HEK293 (cell line): ENCODE results near the gene RBM20.
A peak's percentile ranks its signal among the peaks of the same experiment; 100 is the strongest.

Experiments used
- CTCF ChIA-PET: fragments of 350-600 bp; formaldehyde crosslinking; extraction: SDS; loops from one replicate; lab custom pipeline; 2021; ENCODE audit warnings: antibody characterized with exemption; lab: Yijun Ruan, JAX
- POLR2A ChIA-PET: fragments of 300-600 bp; formaldehyde crosslinking; extraction: SDS; loops from one replicate; lab custom pipeline; 2020; ENCODE audit warnings: antibody characterized with exemption, inconsistent platforms; lab: Yijun Ruan, JAX
- H3K27ac ChIP-seq: fragments of 200-500 bp; sonication (Bioruptor generic); 2 replicates; pipeline ENCODE4 v1.5.1; 2014; ENCODE audit warnings: low read depth, low read length, control low read depth, inconsistent platforms; ENCODE audit errors: extremely low read depth
- H3K36me3 ChIP-seq, 2 experiments: fragments of 200-500 bp in 1 of 2; sonication (Bioruptor generic) in 1 of 2; 1 replicate in 1 of 2; 2 replicates in 1 of 2; pipeline ENCODE4 v1.5.1; 2014 to 2017; ENCODE audit warnings: inconsistent platforms in 2 of 2, low read length in 2 of 2; ENCODE audit not compliant: control insufficient read depth in 2 of 2, insufficient read depth in 1 of 2
- H3K4me1 ChIP-seq: fragments of 200-500 bp; sonication (Bioruptor generic); 2 replicates; pipeline ENCODE4 v1.5.1; 2014; ENCODE audit warnings: mild to moderate bottlenecking, low read length, inconsistent platforms; ENCODE audit not compliant: control insufficient read depth, insufficient read depth
- H3K4me3 ChIP-seq: 2 replicates; pipeline ENCODE4 v1.5.1; 2011; ENCODE audit warnings: low read depth, mild to moderate bottlenecking, control low read depth, low read length, moderate library complexity
- H3K9me3 ChIP-seq: fragments of 200-500 bp; sonication (Bioruptor generic); 2 replicates; pipeline ENCODE4 v1.5.1; 2014; ENCODE audit warnings: low read depth, low read length, inconsistent platforms; ENCODE audit not compliant: control insufficient read depth, insufficient read depth
- FEZF1 ChIP-seq: fragments of 450-650 bp; formaldehyde crosslinking; IDR thresholded peaks from 2 replicates; pipeline ENCODE4 v1.5.1; 2016; ENCODE audit warnings: missing biosample characterization, missing genetic modification characterization
- GLIS2 ChIP-seq: fragments of 450-650 bp; formaldehyde crosslinking; IDR thresholded peaks from 2 replicates; pipeline ENCODE4 v1.5.1; 2016; ENCODE audit warnings: missing biosample characterization, missing genetic modification characterization
- PRDM1 ChIP-seq: fragments of 450-650 bp; formaldehyde crosslinking; IDR thresholded peaks from 2 replicates; pipeline ENCODE4; 2016; ENCODE audit warnings: missing biosample characterization, missing genetic modification characterization
- SCRT1 ChIP-seq: fragments of 450-650 bp; formaldehyde crosslinking; IDR thresholded peaks from 2 replicates; pipeline ENCODE4 v1.5.1; 2016; ENCODE audit warnings: missing biosample characterization, missing genetic modification characterization, borderline replicate concordance
- SCRT2 ChIP-seq: fragments of 450-650 bp; formaldehyde crosslinking; IDR thresholded peaks from 2 replicates; pipeline ENCODE4 v1.5.1; 2016; ENCODE audit warnings: missing biosample characterization, missing genetic modification characterization
- ZIC2 ChIP-seq: fragments of 450-650 bp; formaldehyde crosslinking; IDR thresholded peaks from 2 replicates; pipeline ENCODE4 v1.5.1; 2016; ENCODE audit warnings: missing biosample characterization, missing genetic modification characterization
- ZNF112 ChIP-seq: fragments of 450-650 bp; formaldehyde crosslinking; IDR thresholded peaks from 2 replicates; pipeline ENCODE4 v1.5.0; 2017; ENCODE audit warnings: missing biosample characterization, missing genetic modification characterization
- ZNF621 ChIP-seq: fragments of 450-650 bp; formaldehyde crosslinking; IDR thresholded peaks from 2 replicates; pipeline ENCODE4 v1.5.1; 2017; ENCODE audit warnings: missing biosample characterization, missing genetic modification characterization
- ZSCAN30 ChIP-seq: fragments of 450-650 bp; IDR thresholded peaks from 2 replicates; pipeline ENCODE4 v1.5.1; 2018; ENCODE audit warnings: missing biosample characterization, mild to moderate bottlenecking, missing genetic modification characterization, moderate library complexity
- TF ChIP-seq, protein P1 (sequence below): fragments of 450-650 bp; formaldehyde crosslinking; IDR thresholded peaks from 2 replicates; pipeline ENCODE4 v1.5.1; 2016; ENCODE audit warnings: missing biosample characterization, missing genetic modification characterization
- TF ChIP-seq, protein P2 (sequence below): fragments of 450-650 bp; formaldehyde crosslinking; IDR thresholded peaks from 2 replicates; pipeline ENCODE4 v1.5.1; 2016; ENCODE audit warnings: missing biosample characterization, missing genetic modification characterization
- TF ChIP-seq, protein P3 (sequence below): fragments of 450-650 bp; formaldehyde crosslinking; IDR thresholded peaks from 2 replicates; pipeline ENCODE4 v1.5.1; 2016; ENCODE audit warnings: missing biosample characterization, missing genetic modification characterization
- TF ChIP-seq, protein P4 (sequence below): fragments of 450-650 bp; formaldehyde crosslinking; IDR thresholded peaks from 2 replicates; pipeline ENCODE4 v1.5.1; 2016; ENCODE audit warnings: missing biosample characterization, missing genetic modification characterization

RBM20 gene

DNA sequence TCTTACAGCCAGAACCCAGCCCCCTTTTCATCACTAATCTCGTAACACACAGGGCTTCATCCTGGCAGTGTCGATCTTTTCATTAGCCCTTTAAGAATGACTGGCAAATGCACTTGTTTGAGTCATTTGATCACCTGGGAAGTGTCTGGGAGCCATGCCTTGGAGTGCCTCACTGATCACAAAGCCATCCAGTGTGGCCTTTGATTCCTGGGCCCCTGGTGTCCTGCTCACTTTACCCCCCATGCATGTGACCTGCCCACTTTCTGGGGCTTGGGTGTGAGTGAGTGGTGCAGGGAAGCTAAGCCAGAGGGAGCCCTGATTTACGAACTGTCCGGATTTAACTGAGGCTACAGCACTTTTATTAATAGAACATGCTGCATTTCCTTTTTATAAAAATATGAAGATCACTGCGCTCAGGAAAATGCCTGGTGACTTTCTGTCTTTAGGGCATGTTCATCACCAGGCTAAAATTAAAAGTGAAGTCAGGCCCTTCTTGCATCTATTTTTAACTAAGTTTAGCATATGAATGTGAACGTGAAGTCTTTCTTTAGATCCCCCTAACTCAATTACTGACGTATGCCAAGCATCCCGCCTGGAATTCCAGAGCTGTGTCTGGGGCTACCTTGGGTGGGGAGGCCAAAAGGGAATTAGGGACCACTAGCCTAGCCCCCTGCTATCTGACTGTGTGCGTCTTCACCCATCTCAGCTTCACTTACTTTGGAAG lies 23.6 kb downstream of the RBM20 start:
- Histone ChIP-seq H3K4me3 (no peak overlapping the region), H3K27ac (peak overlapping the region; percentile 13; the same call in 1 of the 2 replicates), H3K36me3 (no peaks in the 10 kb centered on the region)
- ChIA-PET CTCF (interaction anchor here (0.7 kb wide), 1 partner anchor 13 kb away, joined by 4 read pairs; no protein-coding TSS in a partner anchor), POLR2A (no interaction called here)
- peak; percentile 26; the same call in 1 of the 2 replicates for TF ChIP-seq GLIS2 (tag by site-specific recombination)
- TF ChIP-seq, protein P1, sequence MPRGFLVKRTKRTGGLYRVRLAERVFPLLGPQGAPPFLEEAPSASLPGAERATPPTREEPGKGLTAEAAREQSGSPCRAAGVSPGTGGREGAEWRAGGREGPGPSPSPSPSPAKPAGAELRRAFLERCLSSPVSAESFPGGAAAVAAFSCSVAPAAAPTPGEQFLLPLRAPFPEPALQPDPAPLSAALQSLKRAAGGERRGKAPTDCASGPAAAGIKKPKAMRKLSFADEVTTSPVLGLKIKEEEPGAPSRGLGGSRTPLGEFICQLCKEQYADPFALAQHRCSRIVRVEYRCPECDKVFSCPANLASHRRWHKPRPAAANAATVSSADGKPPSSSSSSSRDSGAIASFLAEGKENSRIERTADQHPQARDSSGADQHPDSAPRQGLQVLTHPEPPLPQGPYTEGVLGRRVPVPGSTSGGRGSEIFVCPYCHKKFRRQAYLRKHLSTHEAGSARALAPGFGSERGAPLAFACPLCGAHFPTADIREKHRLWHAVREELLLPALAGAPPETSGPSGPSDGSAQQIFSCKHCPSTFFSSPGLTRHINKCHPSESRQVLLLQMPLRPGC (tag by site-specific recombination): no peak
- no peak for TF ChIP-seq ZNF112 (tag by site-specific recombination)
- 0 out of 2 replicates have a peak, but pooled peaks have one; percentile 7 for TF ChIP-seq ZSCAN30
- 0 out of 2 replicates have a peak, but pooled peaks have one; percentile 21 for TF ChIP-seq SCRT2
- TF ChIP-seq, protein P2, sequence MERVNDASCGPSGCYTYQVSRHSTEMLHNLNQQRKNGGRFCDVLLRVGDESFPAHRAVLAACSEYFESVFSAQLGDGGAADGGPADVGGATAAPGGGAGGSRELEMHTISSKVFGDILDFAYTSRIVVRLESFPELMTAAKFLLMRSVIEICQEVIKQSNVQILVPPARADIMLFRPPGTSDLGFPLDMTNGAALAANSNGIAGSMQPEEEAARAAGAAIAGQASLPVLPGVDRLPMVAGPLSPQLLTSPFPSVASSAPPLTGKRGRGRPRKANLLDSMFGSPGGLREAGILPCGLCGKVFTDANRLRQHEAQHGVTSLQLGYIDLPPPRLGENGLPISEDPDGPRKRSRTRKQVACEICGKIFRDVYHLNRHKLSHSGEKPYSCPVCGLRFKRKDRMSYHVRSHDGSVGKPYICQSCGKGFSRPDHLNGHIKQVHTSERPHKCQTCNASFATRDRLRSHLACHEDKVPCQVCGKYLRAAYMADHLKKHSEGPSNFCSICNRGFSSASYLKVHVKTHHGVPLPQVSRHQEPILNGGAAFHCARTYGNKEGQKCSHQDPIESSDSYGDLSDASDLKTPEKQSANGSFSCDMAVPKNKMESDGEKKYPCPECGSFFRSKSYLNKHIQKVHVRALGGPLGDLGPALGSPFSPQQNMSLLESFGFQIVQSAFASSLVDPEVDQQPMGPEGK (tag by site-specific recombination): 0 out of 2 replicates have a peak, but pooled peaks have one; percentile 21
- peak; percentile 34; the same call in 1 of the 2 replicates for TF ChIP-seq ZIC2
- TF ChIP-seq, protein P3, sequence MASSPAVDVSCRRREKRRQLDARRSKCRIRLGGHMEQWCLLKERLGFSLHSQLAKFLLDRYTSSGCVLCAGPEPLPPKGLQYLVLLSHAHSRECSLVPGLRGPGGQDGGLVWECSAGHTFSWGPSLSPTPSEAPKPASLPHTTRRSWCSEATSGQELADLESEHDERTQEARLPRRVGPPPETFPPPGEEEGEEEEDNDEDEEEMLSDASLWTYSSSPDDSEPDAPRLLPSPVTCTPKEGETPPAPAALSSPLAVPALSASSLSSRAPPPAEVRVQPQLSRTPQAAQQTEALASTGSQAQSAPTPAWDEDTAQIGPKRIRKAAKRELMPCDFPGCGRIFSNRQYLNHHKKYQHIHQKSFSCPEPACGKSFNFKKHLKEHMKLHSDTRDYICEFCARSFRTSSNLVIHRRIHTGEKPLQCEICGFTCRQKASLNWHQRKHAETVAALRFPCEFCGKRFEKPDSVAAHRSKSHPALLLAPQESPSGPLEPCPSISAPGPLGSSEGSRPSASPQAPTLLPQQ: 0 out of 2 replicates have a peak, but pooled peaks have one; percentile 39
- TF ChIP-seq FEZF1 (tag by site-specific recombination): peak; percentile 95
- TF ChIP-seq, all 188 proteins: peak for 7
- Histone ChIP-seq H3K4me1 (peaks cover 35% of the 10 kb centered on the region), H3K9me3 (no peaks in the 10 kb centered on the region)

DNA sequence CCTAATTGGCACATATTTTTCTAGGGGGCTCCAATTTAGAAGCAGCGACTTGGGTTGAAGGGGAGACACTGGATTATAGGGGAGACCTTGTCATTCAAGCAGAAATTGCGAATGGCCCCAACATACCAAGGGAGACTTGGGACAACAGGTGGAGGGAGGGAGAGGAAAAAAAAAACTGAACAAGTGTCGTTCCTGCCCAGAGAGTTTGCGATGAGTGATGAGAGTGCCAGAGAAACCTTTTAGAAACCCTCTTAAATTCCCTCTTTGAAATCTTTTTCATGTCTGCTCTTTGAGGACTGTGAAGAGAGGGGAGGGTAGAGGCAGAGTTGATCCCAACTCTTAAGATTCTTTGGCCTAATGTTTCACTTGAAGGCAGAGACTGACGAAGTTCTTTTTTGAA lies 24.3 kb downstream of the RBM20 start:
- TF ChIP-seq PRDM1 (peak; percentile 16; the same call in 1 of the 2 replicates), SCRT2 (peak; percentile 89), ZNF621 (tag by site-specific recombination) (no peak), SCRT1 (tag by site-specific recombination) (peak; percentile 95)
- CTCF ChIA-PET: no interaction called here
- Histone ChIP-seq H3K9me3 (no peaks in the 10 kb centered on the region), H3K27ac (0 out of 2 replicates have a peak overlapping the region, but pooled peaks have one; percentile 10), H3K4me1 (peaks cover 35% of the 10 kb centered on the region), H3K4me3 (no peak overlapping the region), H3K36me3 (no peaks in the 10 kb centered on the region)
- POLR2A ChIA-PET: no interaction called here

DNA sequence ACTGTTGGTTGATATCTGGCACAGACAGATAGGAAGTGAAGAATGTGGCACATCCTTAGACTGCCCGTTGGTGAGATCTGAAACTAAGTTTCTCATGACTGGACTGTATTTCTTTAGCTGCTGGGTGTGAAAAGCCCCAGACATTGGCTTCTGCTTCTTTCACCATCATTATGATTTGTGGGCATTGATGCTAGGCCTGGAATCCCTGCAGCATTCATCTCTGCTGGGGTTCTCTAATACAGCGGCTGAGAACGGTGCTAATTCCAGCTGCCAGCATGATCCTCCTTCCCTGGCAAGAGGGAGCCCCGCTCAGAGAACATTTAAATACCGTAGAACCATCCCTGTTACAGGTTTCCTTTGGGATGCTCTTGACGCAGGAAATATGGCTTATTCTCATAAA lies 26.2 kb downstream of the RBM20 start:
- no peaks in the 10 kb centered on the region for H3K36me3 ChIP-seq
- CTCF ChIA-PET: interaction anchor here (1.1 to 5.5 kb wide), 4 partner anchors 11 to 59 kb away, joined by 3 to 30 read pairs (median 24); no protein-coding TSS in a partner anchor
- H3K9me3 ChIP-seq: no peaks in the 10 kb centered on the region
- peaks cover 38% of the 10 kb centered on the region for H3K4me1 ChIP-seq
- peak; percentile 62 for TF ChIP-seq ZIC2
- TF ChIP-seq, protein P4, sequence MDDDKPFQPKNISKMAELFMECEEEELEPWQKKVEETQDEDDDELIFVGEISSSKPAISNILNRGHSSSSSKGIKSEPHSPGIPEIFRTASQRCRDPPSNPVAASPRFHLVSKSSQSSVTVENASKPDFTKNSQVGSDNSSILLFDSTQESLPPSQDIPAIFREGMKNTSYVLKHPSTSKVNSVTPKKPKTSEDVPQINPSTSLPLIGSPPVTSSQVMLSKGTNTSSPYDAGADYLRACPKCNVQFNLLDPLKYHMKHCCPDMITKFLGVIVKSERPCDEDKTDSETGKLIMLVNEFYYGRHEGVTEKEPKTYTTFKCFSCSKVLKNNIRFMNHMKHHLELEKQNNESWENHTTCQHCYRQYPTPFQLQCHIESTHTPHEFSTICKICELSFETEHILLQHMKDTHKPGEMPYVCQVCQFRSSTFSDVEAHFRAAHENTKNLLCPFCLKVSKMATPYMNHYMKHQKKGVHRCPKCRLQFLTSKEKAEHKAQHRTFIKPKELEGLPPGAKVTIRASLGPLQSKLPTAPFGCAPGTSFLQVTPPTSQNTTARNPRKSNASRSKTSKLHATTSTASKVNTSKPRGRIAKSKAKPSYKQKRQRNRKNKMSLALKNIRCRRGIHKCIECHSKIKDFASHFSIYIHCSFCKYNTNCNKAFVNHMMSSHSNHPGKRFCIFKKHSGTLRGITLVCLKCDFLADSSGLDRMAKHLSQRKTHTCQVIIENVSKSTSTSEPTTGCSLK (tag by site-specific recombination): no peak
- TF ChIP-seq, all 188 proteins: peak for 1
- POLR2A ChIA-PET: no interaction called here
- H3K27ac ChIP-seq: no peak overlapping the region
- no peak overlapping the region for H3K4me3 ChIP-seq
